ENCODE measurements around the gene BCR.

GRCh38 chr22:23231471-23232093, 51.3 kb downstream of the BCR start:
- no peak for TF ChIP-seq POLR2A (IDR thresholded peaks at IDR 0.05)
- no peak for TF ChIP-seq CTCF (IDR thresholded peaks at IDR 0.05)
- TF ChIP-seq EP300 (IDR thresholded peaks at IDR 0.05): no peak
